RCC 7860 (cell line): ENCODE measurements around the gene PURA.

Source experiments
- DNase-seq: peaks from one replicate; pipeline ENCODE4 v3.0.0-alpha.2; 2015; ENCODE audit warnings: low spot score
- FAIRE-seq: peaks from 2 replicates; lab custom pipeline; 2012; peaks lifted over from hg19 to GRCh38; lab: Jason Lieb, UNC

Gene PURA

GRCh38 chr5:140157032-140157781 is 43.3 kb downstream of the PURA start:
- peak; percentile 7 for FAIRE-seq
- peak; percentile 59 for DNase-seq

- FAIRE-seq (no peak), DNase-seq (no peak)
Measured at GRCh38 chr5:140159014-140159927, 45.4 kb downstream of the PURA start.

- no peak for FAIRE-seq
- no peak for DNase-seq
Measured at GRCh38 chr5:140162275-140162674, 48.4 kb downstream of the PURA start.

DNA sequence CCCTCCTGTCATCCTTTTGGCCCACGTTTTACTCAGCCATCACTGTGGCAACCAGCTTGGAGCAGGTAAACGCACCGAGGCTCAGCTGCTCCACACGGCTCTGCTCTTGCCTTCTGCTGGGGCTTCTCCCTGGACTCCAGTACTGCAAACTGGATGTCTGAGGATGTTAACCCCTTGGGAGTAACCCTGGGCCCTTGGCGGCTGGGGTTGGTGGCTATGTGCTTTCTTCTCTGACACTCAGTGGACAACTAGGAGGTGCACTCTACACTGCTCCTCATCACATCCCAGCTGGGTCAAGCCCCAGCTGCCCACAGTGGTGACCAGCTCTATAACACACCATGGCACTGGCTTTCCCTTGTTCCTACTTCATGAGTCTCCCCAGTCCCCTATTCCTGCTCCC is 48.9 kb downstream of the PURA start:
- DNase-seq (no peak), FAIRE-seq (no peak)

- no peak for DNase-seq
- FAIRE-seq: no peak
Measured at GRCh38 chr5:140165101-140165922, 51.4 kb downstream of the PURA start.

DNA sequence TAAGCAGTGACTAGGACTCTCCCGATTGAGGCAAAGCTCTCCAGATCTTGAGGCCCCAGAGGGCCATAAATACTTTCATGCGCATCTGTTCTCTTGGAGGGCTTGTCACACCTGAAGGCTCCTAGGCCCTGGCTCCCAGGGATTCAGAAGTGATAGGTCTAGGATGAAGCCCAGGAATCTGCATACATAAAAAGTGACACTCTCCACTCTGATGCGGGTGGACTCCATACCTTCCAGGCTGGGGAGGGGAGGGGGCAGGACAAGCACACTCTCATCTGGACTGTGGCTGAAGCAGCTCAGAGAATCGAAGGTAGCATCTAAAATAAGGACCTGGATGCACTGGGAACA is 52.0 kb downstream of the PURA start:
- FAIRE-seq: no peak
- no peak for DNase-seq

DNA sequence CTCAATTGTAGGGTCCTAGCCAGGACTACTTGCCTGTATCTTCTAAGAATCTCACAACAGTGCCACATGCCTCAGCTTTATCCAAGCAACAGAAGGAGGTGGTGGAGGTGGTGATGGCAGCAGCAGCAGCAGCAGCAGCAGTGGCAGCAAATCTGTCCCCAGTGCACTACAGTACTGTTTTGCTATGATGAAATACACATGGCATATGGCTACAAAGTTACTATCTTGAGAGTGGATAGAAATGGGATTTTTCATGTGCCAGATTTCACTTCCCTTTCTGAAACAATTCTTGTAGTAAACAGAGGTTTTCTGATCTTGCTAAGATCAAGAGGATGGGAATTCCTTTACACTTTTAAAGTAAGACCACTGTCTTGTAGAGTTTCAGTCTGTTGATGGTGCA is 53.0 kb downstream of the PURA start:
- FAIRE-seq: no peak
- DNase-seq: no peak

- FAIRE-seq: no peak
Measured at GRCh38 chr5:140168371-140168770, 54.5 kb downstream of the PURA start.

DNA sequence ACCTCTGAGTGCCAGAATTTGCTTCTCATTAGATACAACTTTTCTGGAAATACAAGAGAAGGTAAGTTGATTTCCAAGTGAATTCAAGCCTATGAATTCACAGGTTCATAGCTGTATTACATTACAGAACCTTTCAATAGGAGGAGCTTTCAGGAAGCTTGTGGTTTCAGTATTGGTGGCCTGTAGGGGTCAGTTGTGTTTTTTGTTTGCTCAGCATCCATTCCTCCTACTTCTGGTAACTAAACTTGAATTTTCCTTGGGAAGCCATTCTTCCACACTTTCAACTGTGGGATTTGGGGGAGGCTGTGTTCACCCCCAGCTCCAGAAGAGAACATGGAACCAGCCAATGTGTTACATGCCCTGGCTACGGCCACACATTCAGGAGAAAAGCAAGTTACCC is 55.5 kb downstream of the PURA start:
- DNase-seq: no peak
- no peak for FAIRE-seq

More at GRCh38 chr5:140168371-140168770, 54.5 kb downstream of the PURA start:
- DNase-seq: no peak

GRCh38 chr5:140172483-140172882 is 58.6 kb downstream of the PURA start:
- no peak for DNase-seq
- FAIRE-seq: no peak

DNA sequence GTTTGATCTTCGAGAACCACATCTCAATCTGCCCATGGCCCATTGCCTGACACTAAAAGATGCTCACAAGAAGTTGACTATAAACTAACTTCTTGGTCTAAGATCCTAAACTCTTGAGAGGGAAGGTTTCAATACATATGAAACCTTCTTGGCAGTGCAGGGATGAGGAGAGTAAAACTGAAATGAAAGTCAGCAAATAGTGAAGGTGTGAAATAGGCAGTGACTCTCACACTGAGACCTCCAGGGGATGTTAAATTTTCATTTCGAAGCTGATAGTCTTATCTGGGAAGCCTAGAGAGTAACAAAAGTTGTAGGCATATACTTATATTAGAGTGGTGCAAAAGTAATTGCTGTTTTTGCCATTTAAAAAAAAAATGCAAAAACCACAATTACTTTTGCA is 60.1 kb downstream of the PURA start:
- no peak for DNase-seq
- FAIRE-seq: no peak

- FAIRE-seq: no peak
- peak; percentile 64 for DNase-seq
Measured at GRCh38 chr5:140174465-140175366, 60.8 kb downstream of the PURA start, which contains the start of gene CYSTM1. TSS of gene CYSTM1 (plus strand) at chr5:140175188. CDS start at chr5:140194466, 19,278 bp downstream.
